NOMO-1 (cell line): ENCODE results near the gene PPTC7.
A peak's percentile ranks its signal among the peaks of the same experiment; 100 is the strongest.
"Not testable (repeated sequence)": the region's sequence is repeated elsewhere in the genome, so short reads cannot be mapped to it uniquely, and the experiment has no call there.

Experiments
- DNase-seq, 2 experiments: peaks; one replicate each; lab custom pipeline; 2025; ENCODE audit not compliant: unreplicated experiment in 2 of 2; lab: John Stamatoyannopoulos, UW

PPTC7 gene

GRCh38 chr12:110538869-110539622, 44.1 kb downstream of the PPTC7 start:
- DNase-seq, result no peak

- DNase-seq, result no peak
Observed at GRCh38 chr12:110537605-110538409, 45.3 kb downstream of the PPTC7 start.

DNA sequence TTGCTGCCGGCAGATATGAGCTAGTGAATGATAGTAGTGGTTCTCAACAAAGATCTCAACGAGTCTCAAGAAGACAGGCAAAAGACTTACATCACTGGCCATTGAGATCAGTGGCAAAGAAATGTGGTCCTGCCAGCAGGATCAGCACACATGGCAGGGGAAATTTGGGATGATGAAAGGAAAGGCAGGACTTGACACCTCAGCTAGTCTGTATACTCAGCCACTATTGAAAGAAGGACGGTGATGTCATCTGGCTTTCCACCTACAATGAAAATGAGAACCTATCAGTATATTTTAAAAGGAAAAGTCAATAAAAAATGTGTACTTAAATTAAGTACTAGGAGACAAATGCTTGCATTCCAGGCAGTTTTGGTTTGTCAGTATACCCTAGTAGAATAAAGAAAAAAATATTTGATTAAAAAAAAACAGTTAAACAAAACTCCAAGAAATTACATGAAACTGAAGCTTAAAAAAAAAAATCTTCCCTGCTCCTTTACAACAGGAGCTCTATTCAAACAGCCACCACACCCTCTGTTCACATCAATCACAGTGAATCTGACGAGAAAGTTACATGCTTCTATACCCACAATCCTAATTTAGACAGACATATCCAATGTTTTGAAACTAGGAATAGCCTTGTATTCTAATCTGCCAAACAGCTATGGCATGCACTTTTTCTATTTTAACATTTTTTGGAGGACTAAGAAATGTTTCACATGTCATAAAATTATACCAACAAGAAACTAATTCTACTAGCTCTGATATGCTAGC, 46.1 kb downstream of the PPTC7 start:
- DNase-seq, result no peak

GRCh38 chr12:110534811-110535210, 48.3 kb downstream of the PPTC7 start:
- DNase-seq, result no peak

DNA sequence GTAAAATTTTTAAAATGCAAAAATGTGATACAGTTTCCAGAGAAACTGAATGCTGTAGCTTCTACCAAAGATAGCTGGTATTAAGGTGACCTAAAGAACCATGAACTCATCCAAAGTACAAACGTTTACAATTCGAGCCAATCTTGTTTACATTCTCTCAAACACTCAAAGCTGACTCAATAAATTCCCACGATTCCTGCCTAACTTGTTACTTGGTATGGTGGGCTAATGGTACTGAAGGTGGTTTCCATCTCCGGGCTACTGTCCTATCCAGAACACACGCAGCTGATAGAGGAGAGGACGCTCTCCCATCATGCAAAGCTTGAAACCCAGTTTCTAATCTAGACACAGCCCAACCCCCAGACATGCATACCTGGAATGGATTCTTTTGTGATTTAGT, 49.5 kb downstream of the PPTC7 start:
- no peak for DNase-seq

DNA sequence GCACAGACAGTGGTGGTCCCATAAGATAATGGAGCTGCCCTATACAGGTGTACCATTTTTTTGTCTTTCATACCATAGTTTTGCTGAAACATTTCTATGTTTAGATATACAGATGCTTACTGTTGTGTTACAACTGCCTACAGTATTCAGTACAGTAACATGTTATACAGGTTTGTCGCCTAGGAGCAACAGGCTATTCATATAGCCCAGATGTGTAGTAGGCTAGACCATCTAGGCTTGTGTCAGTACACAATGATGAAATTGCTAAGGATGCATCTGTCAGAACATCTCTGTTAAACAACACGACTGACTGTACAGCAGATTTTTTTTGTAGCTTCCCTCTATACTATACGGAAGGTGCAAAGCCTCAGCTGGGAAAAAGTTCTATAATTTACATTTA, 50.5 kb downstream of the PPTC7 start:
- no peak for DNase-seq

- DNase-seq, result peak in 1 of 2 experiments; percentile 11
Observed at GRCh38 chr12:110531741-110532333, 51.3 kb downstream of the PPTC7 start.

DNA sequence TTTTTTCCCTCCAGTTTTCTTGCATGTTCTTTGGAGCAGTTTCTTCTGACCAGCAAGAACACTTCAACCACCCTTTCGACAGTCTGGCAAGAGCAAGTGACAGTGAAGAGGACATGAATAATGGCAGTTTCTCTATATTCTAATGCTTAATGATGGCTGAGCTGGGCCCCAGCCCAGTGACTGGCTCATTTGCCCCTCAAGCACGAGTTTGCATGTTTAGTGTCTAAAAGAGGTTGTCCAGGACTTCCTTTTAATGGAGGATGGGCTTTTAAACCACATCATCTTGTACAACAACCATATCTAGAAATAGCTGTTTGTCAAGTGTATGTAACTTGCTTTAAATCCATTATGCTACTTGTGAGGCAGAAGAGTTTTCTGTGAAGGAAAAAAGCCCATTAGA, 52.6 kb downstream of the PPTC7 start:
- DNase-seq, result peak in 1 of 2 experiments; percentile 11

DNA sequence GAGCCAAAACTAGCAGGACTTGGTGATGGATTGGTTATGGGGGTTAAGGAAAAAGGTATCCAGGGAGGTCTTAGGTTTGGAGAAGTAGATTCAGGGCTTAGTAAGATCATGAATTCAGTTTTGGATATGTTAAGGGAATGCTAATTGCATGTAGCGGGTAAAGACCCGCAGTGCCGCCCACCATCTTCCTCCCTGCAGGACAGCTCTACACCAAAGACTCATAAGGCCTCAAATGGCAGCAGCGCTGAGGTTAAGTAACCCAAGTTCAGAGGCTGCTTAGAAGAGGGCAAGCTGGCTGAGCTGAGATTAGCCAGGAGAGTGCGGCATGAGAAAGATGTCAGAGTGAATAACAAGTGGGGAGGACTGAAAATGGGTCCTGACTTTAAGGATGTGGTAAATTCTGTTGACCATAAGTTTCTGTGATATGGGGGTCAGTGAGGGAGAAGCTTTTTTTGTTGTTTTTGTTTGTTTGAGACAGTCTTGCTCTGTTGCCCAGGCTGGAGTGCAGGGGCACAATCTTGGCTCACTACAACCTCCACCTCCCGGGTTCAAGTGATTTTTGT, 54.8 kb downstream of the PPTC7 start:
- DNase-seq, result no peak

DNA sequence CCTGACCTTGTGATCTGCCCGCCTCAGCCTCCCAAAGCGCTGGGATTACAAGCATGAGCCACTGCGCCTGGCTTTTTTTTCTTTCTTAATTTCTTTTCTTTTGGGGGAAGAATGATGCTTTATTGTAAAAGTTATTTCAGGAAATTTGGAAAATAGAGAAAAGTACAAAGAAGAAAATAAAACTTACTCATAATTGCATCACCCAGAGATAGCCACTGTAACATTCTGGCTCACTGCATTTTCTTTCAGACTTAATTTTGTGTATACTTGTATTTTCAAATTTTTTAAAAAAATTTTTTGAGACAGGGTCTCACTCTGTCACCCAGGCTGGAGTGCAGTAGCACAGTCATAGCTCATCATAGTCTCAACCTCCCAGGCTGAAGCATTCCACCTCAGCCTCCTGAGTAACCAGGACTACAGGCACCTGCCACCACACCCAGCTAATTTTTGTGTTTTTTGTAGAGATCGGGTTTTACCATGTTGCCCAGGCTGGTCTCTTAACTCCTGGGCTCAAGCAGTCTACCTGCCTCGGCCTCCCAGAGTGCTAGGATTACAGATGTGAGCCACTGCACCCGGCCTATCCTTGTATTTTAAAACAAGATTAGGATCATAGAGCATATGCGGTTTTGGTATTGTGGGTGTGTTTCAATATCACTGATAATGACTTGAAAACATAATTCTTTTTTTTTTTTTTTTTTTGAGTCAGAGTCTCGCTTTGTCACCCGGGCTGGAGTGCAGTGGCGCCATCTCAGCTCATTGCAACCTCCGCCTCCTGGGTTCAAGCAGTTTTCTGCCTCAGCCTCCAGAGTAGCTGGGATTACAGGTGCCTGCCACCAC, 62.0 kb downstream of the PPTC7 start:
- not testable (repeated sequence) for DNase-seq

DNA sequence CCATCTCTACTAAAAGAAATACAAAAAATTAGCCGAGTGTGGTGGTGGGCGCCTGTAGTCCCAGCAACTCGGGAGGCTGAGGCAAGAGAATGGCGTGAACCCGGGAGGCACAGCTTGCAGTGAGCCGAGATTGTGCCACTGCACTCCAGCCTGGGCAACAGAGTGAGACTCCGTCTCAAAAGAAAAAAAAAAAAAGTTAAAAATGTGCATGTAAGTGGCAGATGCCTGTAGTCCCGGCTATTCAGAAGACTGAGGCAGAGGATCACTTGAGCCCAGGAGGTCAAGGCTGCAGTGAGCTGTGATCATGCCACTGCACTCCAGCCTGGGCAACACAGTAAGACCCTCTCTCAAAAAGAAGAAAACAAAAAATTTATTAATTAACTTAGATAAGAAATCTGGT, 65.1 kb downstream of the PPTC7 start:
- DNase-seq, result not testable (repeated sequence)

DNA sequence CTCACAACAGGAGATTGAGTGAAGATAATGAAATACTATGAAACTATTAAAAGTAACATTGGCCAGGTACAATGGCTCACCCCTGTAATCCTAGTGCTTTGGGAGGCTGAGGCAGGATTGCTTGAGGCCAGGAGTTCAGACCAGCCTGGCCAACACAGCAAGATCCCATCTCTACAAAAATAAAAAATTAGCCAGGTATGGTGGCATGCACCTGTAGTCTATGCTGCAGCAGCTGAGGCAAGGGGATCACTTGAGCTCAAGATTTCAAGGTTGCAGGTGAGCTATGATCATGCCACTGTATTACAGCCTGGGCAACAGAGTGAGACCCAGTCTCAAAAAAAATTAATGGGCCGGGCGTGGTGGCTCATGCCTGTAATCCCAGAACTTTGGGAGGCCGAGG, 66.1 kb downstream of the PPTC7 start:
- no peak for DNase-seq

- no peak for DNase-seq
Observed at GRCh38 chr12:110514363-110514762, 68.8 kb downstream of the PPTC7 start.

- DNase-seq, result no peak
Observed at GRCh38 chr12:110513842-110514241, 69.3 kb downstream of the PPTC7 start.

DNA sequence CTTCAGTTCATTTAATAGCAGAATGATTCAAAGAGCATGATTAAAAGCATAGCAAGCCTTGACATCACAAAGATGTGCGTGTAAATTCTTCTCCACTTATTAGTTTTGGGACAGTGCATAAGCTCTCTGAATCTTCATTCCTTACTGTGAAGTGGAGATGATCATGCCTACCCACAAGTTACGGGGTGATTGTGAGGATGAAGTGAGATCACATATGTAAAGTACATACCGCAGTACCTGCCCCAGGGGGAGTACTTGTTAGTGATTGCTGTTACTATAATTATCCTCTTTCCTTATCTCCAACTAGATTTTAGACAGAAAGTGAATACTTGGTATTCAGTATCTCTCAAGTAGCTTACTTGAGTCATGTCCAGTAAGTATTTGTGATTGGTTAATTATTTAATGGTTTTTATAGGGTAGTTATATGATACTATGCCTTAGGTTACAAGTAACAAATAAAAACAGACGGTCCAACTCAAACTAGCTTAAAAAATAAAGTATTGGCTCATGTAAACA, 75.0 kb downstream of the PPTC7 start:
- DNase-seq, result no peak

GRCh38 chr12:110505332-110505731, 77.8 kb downstream of the PPTC7 start:
- DNase-seq, result no peak

DNA sequence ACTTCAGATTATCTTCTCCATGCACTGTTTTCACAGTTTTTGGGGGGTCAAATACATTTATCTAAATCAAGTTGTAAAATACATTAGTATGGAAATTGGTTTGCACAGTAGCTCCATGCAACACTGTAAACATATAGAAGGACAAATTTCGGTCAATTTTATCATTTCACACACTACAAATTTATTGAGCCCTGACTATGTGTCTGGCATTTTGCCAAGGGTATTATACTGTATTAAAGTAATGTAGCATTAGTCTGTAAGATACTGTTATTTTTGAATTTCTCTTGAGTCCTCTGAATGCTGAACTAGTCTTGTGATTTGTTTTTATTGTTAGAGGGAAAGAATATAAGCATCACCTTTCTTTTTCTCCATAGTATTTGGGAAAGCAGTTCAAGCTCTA, 79.7 kb downstream of the PPTC7 start:
- DNase-seq, result no peak

DNA sequence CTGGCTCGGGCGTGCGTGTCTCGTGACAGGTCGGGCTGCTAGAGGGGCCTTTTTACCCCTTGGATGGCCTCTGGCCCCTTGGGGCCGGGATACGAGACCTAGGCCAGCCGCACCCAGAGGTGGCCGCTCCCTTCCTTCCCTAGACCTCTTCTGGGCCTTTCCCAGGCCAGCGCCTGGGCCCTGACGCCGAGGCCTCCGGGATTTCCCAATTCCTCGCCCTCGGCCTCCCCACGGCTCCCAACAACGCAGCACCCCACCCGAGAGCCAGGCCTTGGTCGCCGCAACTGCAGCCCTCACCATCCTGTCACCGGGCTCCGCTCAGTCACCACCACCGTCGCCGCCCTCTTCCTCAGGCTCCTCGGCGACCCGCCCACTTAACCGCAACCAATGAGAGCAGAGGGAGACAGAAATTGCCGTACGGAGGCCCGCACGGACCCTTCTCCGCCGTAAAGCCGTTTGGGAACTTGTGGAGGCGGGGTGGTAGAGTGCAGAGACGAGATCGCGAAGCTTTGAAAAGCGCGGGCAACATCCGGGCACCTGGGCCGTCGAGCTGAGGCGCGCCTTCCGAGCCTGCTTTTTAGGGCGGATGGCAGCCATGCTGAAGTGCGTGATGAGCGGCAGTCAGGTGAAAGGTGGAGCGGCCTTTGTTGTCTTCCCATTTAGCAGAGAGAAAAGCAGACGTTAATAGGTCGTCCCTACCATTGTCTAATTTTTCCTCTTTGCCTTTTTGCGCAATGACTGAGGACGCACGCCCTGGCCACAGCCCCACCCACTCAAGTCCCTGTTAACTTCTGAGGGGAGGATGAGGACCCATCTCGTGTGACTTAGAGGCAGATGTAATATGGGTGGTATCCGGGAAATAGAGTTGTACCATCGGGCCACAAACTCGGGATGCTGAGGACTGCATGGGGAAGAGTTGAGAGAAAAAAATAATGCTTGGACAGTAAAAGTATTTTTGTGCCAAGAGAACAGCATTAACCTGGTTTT, 81.1 kb downstream of the PPTC7 start, which contains the start of the genes RAD9B and VPS29:
Gene RAD9B (plus strand): TSS at position 580 of the 987 bp plus-strand sequence. CDS start 7 bp downstream, at position 587.
Gene VPS29 (minus strand): TSS at position 360 of the 987 bp plus-strand sequence. CDS start 60 bp downstream, at position 300.
- peak; percentile 99 to 100 for DNase-seq
